Globus pallidus (tissue), 1 donor: ENCODE results near the gene FRMD8.
A peak's percentile ranks its signal among the peaks of the same experiment; 100 is the strongest.

Experiments
- DNase-seq: peaks from one replicate; pipeline ENCODE4 v3.0.0-alpha.2; 2015; ENCODE audit warnings: low spot score

Gene FRMD8, protein sequence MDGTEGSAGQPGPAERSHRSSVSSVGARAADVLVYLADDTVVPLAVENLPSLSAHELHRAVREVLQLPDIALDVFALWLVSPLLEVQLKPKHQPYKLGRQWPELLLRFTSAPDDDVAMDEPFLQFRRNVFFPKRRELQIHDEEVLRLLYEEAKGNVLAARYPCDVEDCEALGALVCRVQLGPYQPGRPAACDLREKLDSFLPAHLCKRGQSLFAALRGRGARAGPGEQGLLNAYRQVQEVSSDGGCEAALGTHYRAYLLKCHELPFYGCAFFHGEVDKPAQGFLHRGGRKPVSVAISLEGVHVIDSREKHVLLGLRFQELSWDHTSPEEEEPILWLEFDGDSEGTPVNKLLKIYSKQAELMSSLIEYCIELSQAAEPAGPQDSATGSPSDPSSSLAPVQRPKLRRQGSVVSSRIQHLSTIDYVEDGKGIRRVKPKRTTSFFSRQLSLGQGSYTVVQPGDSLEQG

DNA sequence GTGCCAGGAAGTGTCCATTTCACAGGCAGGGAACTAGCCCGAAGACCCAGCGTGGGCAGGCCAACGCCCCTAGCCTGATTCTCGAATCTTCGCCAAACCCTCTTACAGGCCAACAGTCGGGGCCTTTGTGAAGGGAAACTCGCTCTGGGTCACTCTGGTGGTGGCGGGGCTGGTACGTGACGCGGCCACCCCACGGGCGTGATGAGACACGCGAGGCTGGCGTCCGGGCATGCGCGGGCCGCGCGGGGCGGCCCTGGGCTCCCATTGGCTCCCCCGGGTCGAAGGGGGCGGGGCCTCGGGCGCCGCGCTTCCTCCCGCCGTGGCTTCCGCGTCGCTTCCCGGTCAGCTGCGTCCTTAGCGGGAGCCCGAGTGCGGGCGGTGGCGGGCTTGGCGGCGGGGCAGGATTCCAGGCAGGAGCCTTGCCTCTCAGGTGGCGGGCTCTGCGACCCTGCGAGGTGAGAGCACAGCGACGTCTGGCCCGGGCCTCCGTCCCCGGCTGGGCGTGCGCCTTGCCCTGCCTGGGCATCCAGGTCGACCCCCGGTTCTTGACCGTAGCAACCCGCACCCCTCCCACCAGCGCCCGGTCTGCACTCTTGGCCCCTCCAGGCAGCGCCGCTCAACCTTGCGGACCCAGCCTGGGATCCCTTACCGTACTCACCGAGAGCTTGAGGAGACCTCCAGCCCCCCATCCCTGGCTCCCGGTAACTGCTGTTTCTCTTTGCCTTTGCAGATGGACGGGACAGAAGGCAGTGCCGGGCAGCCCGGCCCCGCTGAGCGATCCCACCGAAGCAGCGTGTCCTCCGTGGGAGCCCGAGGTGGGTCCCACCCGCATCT lies at the start of gene FRMD8:
Gene FRMD8, plus strand, starts transcription at position 331 of the 834 bp plus-strand sequence. Its CDS starts 400 bp downstream, at position 731.
- peak; percentile 86 for DNase-seq

DNA sequence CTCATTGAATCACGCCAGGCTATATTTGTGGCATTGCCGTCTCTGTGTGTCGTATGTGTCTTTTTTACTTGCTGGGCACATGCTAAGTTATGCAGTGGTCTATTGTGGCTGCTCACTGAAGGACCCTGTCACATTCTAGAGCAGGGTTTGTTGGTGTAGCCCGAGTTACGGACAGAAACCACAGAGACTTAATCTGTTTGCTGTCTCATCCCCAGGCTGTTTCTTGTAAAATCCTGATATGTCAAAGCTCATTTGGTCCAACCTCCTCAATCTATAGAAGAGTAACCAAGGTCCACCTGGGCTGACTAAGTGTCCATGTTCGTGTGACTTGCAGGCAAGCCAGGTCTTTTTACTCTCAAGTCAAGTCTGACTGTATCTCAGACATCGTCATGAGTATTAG lies 47.8 kb upstream of the FRMD8 start:
- no peak for DNase-seq

DNA sequence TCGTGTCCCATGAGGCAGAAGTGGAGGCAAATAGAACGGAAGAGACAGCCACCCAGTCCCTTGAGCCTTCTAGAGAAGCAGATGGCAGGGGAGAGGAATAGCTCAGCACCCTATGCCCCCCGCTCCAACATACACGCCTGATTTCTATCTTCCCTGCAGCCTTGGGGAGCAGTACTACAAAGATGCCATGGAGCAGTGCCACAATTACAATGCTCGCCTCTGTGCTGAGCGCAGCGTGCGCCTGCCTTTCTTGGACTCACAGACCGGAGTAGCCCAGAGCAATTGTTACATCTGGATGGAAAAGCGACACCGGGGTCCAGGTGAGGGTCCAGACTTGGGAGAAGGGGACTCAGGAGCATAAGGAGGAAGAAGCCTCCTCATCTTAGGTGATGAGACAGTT lies 46.2 kb upstream of the FRMD8 start:
- peak; percentile 64 for DNase-seq

DNA sequence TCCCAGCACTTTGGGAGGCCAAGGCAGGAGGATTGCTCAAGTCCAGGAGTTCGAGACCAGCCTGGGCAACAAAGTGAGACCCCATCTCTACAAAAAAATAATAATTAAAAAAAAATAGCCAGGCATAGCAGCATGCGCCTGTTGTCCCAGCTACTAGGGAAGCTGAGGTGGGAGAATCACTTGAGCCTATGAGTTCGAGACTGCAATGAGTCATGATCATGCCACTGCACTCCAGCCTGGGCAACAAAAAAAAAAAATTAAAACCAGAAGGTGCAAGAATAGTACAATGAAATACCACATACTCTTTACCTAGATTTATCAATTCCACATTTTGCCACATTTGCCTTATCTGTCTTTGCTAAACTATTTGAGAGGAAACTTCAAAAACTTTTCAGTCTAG lies 44.6 kb upstream of the FRMD8 start:
- no peak for DNase-seq

DNA sequence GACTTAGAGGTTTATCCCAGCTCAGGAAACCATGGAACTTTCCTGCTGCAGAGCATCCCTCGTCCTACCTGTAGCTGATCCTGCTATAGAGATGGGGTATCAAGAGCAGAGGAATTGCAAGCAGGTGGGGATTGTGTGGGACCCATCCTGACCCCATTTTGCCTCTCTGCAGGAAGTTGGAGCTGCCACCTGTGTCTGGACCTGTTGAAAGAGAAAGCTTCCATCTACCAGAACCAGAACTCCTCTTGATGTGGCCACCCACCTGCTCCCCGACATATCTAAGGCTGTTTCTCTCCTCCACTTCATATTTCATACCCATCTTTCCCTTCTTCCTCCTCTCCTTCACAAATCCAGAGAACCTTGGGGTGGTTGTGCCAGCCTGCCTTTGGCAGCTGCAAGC lies 34.9 kb upstream of the FRMD8 start:
- no peak for DNase-seq

DNA sequence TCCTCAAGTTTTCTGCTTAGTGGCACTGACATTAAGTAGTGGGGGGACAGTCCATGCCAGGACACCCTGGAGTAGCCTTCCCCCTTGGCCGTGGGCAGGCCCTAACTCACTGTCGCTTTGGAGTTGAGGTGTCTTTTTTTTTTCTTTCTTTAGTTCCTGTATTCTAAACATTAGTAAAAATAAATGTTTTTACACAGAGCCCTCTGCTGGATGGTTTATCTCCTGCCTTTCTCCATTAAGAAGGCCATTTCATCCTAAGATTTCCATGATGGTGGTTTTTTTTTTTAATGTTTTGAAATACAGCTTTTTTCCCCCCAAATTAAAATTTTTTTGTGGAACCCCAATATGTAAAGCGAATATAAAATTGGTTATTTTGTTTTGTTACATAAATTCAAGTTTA lies 33.7 kb upstream of the FRMD8 start:
- no peak for DNase-seq

DNA sequence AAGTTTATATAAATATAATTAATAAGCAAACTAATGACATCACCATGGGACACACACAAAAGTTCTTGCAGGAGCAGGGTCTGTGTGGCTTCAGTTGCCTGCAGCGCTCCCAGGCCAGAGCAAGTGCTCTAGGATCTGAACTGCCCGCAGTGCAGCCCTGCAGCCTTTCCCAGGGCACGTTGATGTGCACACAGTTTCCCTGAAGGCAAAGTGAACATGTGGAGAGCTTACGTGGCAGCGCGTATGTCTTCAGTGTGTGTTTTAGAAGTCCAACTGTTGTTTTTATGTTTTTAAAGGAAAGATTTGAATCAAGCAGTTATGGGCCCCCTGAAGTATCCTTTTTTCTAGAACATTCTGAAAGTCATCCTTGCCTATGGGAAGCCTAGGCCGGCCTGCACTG lies 33.1 kb upstream of the FRMD8 start:
- no peak for DNase-seq

DNA sequence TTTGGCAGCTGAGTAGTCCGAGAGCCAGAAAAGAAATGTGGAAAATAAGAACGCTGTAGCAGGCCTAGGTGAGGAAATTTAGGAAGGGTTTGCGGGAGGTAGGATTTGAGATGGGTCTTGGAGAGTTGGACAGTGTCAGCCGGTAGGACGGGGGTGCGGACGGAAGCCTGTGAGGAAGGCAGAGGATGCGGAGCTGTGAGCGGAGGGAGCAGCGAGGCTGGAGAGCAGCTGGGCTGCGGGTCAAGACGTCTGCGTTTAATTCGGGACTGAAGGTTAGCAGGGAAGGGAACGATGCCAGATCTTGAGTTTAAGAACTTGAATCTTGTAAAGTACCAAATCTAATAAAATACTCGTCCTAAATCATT lies 32.6 kb upstream of the FRMD8 start:
- no peak for DNase-seq

DNA sequence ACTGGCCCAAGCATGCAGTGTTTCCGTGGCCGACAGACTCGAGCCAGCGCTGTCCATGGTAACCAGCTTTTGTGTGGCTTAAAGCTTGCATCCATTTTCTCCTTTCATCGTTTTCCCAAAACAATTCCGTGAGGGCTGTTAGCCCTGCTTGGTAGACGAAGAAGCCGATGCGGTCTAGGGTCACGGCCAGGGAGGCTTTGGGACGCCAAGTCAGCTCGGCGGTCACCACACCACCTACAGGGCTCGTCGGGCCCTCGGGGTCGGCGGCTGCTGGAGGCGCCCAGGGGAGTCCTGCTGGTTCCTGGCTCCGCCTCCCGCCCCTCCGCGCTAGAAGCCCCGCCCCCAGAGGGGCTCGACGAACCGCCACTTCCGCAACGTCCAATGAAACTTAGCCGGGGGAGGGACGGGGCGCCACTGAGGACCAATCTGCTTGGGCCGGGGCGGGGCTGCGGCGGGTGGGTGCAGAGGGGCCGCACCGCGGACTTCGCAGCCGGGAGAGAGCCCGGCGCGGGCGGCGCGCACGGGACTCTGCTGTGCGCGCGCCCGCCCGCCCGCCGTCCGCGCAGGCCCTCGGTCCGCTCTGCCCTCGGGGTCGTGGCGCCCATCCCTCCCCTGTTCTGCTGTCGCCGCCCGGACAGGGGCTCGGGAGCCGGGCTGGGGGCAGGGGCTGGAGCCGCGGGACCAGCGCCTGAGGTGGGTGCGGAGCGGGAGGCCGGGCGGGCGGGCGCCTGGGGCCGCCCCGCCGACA lies 32.0 kb upstream of the FRMD8 start, which contains the start of gene TIGD3:
Gene TIGD3, plus strand, starts transcription at position 487 of the 748 bp plus-strand sequence. CDS start 1,058 bp downstream, outside the sequence.
- peak; percentile 97 for DNase-seq

DNA sequence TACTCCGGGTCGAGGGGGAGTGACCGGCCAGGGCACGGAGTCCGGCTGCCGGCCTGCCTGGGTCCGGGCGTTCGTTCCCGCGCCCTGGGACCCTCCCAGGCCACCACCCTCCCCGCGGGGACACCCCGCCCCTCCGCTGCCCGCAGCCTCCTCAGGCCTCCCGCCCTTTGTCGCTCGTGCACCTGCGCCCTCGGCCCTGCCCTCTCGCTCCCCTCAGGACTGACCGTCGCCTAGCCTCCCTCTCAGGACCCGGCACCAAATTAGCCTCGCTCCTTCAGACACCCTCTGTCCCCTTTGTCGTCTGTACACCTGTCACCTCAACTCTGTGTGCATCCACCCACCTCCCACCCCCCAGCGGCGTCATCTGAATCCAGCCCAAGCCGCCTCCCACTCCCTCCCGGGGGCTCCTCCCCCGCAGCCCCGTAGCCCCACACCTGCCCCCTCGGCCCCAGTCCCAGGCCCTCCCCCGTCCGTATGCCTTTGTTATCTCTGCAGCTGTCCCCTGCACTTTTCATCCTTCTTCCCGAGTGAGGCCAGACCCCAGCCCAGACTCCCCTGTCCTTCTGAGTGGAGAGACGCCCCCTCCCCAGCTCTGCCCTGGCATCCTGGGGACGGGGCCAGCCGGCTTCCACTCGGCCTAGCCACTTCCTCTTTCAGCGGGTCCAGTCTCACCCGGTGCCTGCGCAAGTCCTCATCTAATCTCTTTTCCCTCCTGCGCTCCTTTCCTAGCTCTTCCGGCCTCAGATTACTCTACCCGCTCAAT lies 31.2 kb upstream of the FRMD8 start:
- no peak for DNase-seq

DNA sequence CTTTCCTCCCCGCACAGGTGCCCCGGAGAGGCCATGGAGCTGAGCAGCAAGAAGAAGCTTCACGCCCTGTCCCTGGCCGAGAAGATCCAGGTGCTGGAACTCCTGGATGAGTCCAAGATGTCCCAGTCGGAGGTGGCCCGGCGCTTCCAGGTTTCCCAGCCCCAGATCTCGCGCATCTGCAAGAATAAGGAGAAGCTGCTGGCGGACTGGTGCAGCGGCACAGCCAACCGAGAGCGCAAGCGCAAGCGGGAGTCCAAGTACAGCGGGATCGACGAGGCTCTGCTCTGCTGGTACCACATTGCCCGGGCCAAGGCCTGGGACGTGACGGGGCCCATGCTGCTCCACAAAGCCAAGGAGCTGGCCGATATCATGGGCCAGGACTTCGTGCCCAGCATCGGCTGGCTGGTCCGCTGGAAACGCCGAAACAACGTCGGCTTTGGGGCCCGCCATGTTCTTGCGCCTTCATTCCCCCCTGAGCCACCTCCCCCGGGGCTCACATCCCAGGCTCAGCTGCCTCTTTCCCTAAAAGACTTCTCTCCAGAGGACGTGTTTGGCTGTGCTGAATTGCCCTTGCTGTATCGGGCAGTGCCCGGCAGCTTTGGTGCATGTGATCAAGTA lies 30.6 kb upstream of the FRMD8 start:
- no peak for DNase-seq

DNA sequence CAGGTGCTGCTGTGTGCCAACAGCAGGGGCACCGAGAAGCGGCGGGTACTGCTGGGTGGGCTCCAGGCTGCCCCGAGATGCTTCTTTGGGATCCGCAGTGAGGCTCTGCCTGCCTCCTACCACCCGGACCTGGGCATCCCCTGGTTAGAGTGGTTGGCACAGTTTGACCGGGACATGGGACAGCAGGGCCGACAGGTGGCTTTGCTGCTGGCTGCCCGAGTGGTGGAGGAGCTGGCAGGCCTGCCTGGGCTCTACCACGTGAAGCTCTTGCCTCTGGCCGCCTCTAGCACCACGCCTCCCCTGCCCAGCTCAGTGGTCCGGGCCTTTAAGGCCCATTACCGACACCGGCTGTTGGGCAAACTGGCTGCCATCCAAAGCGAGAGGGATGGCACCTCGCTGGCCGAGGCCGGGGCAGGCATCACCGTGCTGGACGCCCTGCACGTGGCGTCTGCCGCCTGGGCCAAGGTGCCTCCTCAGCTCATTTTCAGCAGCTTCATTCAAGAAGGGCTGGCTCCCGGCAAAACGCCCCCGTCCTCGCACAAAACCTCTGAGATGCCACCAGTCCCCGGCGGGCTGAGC lies 30.0 kb upstream of the FRMD8 start:
- no peak for DNase-seq

DNA sequence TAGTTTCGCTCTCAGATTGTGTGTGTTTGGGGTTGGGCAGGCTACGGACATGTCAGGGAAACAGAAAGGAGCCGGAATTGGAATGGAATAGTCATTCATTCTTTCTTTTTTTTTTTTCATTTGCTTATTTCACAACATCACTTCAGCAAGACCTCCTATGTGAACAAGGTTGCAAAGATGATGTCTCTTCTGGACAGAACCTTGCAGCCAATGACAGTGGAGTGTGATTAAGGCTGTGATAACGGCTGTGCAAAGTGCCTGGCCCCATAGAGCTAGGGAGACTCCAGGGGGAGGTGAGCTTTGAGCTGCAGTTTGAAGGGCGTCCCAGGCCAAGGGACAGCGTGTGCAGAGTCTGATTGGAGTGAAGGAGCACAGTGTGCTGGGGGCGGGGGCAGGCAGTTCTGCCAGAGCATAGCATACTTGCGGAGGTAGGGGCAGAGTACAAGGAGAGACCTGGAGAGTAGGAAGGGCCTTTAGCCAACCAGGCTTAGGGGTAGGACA lies 28.5 kb upstream of the FRMD8 start:
- DNase-seq = no peak

DNA sequence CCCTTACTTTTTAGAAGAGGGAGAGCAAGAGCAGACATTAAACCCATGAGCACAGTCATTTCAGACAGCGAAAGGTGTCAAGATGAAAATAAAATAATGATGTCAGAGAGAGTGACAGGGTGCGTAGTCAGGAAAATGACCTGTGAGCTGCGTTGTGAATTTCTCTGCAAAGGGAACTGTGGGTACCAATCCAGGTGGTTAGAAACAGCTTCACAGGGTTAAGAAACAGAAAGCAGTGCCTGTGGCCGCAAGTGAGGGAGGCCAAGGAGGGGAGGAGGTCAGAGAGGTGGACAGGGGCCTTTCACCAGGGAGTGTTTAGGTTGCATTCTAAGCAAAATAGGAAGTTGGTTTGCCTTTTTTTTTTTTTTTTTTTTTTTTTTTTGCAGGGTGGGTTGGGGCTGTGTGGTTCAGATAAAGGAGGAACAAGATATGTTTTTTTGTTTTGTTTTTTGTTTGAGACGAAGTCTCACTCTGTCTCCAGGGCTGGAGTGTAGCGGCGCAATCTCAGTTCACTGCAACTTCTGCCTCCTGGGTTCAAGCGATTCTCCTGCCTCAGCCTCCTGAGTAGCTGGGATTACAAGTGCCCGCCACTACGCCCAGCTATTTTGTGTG lies 24.0 kb upstream of the FRMD8 start:
- no peak for DNase-seq

DNA sequence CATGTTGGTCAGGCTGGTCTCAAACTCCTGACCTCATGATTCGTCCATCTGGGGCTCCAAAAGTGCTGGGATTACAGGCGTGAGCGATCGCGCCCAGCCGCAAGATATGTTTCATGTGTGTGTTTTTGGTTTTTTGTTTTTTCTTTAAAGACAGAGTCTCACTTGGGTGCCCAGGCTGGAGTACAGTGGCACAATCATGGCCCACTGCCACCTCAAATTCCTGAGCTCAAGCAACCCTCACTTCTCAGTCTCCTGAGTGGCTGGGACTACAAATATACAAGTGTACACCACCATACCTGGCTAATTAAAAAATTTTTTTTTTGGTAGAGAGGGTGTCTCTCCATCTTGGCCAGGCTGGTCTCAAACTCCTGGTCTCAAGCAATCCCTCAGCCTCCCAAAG lies 23.5 kb upstream of the FRMD8 start:
- DNase-seq = no peak

DNA sequence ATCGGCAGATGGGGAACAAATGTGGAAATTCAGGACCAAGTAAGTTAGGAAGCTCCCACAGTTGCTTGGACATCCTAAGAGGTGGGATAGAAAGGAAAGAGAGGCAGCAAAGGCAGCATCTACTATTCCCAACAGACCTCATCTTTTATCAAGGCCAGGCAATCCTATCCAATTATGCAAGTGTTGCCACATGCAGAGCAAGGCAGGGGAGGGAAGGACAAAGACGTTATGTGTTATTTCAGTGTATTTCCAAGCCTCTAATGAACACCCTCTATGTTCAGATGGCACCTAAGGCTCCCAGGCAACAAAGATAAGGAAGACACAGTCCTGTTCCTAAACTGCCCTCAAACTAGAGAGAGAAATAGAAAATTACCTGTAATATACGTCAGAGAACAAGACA lies 22.7 kb upstream of the FRMD8 start:
- no peak for DNase-seq

DNA sequence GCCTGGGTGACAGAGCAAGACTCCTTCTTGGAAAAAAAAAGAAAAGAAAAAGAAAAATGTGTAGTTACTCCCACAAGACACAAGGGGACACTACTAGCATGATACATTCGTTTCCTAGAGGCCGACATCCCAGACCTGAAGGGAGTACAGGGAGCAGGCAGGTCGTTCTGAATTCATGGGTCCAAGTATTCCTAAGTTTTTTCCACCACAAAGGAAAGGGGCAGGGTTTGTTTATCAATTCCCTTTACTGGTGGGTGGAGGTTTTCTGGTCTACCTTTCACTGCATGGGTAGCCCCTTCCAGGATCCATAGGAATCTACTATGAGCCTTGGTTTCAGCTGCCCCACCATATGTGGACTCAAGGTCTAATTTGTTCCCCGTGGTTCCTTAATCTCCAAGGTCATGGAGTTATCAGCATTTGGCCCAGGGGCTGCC lies 20.1 kb upstream of the FRMD8 start:
- DNase-seq = peak; percentile 70

DNA sequence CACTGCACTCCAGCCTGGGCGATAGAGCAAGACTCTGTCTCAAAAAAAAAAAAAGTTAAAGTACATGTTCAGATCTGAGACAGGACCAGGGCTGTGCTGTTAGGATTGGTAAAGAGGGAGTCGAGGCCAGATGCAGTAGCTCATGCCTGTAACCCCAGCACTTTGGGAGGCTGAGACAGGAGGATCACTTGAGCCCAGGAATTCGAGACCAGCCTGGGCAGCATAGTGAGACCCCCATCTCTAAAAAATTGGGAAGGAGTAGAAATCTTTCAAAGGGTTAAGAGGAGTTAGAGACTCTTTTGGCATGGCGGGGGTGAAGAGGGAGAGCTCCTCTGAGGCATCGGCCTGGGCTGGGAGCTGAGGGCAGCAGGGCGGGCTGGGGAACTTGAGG lies 15.8 kb upstream of the FRMD8 start:
- DNase-seq = no peak

DNA sequence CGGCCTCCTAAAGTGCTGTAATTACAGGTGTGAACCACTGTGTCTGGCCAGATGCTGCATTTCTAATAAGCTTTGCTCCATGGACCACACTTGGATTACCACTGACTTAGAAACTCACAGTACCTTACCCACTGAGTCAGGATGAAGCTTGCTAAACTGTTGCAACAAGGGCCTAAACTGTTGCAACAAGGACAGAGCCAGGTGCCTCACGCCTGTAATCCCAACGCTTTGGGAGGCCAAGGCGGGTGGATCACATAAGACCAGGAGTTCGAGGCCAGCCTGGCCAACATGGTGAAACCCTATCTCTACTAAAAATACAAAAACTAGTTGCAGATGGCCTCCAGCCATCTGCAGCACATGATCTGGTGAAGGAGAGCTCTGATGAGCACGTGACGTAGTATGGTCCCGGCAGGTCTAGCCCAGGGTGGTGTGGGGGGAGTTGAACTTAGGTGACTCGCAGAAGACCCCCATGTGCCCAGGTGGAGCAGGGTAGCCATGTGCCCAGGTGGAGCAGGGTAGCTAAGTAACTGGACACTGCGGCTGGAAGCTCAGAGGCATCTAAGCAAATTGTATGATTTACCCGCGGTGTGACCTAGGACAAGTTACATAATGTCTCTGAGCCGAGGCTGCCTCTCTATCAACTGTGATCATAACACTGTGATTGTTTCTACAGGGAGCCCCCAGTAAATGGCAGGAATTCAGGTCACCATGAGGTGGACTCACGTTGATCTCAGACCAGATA lies 12.4 kb upstream of the FRMD8 start:
- DNase-seq = no peak
